Stimulated activated CD4-positive, alpha-beta T cell treated with anti-CD3 and anti-CD28 coated beads, Interleukin-1b, Interleukin-23, amount 100 ng/mL, for 24 hours (primary cell): ENCODE results near the gene SH2D2A.

ENCODE experiments used
- DNase-seq, 4 experiments: peaks; one replicate each; pipeline ENCODE4 v3.0.0-alpha.2; 2020; ENCODE audit warnings: low read depth in 4 of 4, low spot score in 1 of 4

SH2D2A gene

DNA sequence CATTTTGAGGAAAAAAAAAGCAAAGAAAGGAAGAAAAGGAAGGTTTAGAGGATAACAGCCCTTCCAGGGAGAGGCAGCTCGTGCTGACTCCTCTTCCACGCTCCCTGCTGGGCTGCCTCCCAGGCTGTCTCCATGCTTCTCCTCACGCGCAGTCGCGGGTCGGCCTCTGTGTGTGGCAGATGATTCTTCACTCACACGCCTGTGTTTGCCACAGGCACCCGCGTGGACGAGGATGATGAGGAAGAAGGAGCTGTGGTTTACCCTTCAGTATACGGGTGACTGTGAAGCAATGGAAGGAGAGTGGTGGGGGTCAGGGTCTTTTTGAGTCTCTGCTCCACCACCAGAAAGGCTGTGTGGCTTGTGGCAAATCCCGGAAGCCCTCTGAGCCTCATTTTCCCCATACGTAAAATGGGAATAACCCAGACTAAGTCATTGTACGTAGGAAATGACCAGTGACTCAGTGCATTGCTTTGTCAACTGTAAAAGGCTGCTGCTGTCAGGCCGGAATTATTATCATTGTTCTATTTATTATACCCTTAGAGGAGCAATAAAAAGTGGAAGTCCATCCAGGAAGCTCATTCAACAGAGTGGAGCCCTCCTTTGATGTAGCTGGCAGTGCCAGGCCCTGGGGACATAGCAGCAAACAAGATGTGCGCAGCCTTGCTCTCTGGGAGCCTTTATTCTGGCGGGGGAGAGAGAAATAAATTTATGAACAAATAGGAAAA is 11.9 kb upstream of the SH2D2A start:
- DNase-seq = no peak

DNA sequence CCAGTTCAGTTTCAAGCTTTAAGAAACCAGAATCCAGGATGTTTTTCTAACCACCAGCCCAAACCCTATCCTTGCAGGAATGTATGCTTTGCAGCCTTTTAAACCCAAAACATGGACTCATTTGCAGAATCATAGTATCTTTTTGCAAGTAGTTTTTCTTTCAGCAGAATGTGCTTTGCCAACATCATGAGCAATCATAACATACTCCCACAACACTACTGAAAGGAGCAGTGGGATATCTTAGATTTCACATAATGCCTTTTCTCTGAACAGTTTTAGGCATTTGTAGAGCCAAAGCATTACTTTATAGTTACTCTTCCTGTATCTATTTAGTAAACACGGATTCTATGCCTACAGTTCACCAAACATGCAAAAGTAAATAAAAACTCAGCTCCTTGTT is 10.0 kb upstream of the SH2D2A start:
- no peak for DNase-seq

DNA sequence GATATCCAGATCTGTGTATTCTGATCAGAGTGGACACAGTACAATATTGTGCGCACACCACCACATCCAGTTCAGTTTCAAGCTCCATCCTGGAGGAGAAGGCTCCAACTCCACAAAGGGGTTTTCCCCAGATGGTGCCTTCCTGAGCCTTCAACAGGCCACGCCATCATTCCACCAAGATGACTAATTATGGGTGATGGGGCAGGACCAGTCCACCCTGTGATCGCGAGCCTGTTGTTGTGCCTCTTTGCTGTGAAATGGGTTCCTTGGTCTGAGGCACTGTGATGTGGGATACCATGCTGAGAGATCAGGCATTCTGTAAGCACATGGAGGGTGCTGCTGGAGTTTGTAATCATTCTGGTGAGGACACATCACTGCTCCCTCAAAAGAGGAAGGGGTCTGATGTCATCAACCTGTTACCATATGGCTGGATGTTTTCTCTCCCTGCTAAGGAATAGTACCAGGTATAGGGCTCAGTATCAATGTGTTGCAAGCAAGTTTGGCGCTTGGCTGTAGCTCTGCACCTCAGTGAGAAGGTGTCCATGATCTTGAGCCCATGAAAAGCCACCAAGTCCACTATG is 6.7 kb upstream of the SH2D2A start:
- DNase-seq = no peak

DNA sequence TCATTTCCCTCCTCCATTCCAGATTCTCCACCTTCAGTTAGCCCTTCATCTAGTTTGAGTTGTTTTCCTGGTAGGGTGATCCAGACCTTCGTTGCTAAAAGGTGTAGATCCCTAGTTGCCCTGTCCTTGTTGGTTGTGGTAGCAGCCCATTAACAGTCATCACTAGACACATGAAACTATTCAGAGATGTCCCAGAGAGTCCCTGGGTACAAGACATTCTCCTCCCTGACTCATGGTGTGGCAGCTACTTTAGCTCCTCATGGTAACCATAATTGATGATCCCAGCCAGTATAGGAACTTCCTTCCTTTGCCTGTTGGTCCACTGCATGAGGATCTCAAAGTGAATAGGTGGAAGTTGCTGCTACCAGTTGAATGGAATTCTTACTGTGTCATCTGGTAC is 6.0 kb upstream of the SH2D2A start:
- DNase-seq = no peak

DNA sequence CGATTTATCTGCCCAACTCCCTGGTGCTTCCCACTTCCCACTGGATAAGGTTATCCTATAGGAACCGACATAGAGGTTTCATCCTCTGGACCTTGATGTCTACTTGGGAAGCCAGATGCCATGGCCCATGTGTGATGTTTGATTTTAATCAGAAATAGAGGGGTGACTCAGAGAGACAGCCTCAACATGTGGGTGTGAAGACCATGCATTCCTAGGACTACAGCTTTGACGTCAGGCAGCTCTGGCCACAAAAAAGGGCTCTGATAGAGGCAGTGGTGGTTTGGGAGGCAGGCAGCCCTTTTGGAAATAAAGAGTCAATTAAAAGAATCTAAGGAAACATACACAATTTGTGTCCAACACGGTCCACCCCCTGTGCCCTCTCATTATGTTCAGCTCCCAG is 5.2 kb upstream of the SH2D2A start:
- no peak for DNase-seq

DNA sequence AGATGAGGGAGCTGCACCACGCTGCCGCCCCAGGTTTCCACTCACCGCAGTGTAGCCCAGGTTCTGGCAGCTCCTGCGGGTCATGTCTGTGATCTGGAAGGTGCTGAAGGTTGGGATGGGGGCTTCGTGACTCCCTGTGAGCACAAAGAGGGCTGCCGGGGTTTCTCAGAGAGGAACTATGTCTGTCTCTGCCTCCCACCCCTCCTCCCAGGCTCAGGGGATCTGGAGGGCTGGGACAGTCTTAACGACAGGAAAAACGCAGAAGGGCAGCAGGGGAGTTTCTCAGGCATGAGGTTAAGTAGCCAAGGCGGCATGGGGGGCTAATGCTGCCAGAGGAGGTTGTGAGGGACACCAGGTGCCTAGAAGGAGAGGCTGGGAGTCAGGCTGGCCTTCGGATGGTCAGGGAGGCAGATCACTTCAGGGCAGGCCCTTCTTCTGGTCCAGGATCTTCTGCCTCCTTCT is 656 bp downstream of the SH2D2A start:
- DNase-seq = no peak

DNA sequence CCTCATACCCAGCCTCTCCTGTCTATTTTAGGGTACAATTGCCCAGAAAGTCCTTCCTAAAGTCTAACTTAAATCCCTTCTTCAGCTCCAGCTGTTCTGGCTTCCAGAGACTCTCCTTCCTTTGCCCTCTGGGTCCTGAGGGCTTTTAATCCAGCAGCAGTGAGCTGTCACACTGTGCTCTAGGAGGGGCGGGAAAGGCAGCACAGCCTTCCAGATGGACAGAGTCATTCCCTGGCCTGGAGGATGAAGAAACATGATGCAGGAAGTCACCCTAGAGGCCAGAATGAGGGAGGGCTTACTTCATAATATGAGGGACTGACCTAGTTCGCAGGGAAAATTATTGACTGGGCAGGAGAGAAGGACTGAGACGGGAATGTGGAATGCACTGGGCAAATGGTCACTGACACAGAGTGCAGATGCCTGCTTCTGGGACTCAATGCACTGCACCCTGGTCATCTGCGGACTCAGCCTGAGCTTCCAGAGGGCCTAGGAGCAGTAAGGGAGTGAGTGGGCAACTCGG is 1.3 kb downstream of the SH2D2A start:
- DNase-seq = no peak

DNA sequence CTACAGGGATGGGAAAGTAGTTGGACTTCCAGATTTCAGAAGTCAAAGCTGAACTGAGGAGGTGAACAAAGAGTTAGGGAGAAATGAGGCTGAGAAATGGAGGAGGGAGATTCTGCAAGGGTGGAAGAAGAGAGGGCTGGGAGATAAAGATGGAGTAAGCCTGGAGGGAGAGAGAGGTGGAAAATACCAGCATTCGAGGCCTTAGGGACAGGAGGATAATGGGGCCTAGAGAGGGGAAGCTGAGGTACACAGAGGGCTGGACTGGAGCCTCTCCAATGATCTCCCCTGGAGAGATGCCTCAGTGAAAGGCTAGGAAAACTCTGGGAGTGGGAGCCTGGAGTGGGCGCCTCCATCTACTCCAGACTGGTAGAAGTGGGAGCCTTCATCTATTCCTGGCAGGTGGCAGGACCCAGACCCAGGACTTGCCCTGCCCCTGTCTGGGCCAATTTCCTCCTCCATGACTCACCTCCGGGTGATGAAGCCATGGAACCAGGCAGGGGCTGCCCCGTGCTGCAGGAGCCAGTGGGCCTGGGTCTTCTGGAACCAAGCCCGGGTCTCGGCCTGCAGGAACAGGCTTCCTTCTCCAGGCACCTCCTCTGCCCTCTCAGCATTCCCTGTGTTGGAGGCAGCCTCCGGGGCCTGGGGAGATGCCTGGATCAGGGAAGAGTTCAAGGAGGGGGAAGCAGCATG is 1.9 kb downstream of the SH2D2A start:
- DNase-seq = peak in 1 of 4 experiments; percentile 46

DNA sequence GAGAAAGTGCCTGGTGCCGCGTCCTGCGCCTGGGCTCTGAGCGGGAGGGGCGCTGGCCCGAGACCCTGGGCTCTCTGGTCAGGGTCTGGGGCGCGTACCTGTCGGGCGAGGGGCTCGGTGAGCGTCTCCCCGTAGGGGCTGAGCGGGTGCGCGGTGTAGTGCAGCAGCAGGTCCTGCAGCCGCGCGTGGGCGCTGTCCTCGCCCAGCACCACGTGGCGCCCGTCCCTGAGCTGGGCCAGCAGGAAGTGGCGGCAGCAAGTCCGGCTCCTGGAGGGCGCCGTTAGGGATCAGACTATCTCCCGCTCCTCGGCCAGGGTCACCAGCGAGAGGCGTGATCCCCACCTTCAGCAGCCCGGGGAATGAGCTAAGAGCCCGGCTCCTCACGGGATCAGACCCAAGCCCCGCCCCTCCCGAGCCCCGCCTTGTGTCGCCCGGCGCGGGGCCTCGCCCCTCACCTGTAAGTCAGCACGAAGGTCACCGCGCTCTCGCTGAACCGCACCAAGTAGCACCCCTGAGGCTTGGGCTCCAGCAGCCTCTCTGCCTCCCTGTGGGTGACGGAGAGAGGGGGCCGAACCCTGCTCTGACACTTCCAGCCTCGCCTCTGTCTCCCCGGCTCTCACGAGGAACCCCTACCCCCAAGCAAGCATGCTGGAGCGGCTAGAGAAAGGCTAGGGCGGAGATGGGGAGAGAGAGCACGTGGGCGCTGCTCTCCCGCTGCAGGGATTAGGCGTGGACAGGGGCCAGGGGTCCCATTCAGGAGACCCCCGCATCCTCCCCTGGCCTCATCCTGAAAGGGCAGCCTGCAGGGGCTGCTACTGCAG is 2.7 kb downstream of the SH2D2A start:
- DNase-seq = peak; percentile 45 to 81 (median 58)

DNA sequence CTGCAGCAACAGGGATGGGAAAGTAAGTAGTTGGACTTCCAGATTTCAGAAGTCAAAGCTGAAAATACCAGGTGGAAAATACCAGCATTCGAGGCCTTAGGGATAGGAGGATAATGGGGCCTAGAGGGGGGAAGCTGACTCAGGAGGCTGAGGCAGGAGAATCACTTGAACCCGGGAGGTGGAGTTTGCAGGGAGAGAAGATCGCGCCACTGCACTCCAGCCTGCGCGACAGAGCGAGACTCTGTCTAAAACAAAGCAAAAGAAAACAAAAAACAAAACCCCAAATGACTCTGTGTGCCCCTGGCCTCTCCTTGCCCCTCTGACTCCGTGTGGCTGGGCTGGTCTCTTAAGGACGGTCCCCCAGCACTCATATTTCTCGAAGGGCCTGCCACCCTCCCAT is 3.4 kb downstream of the SH2D2A start:
- no peak for DNase-seq

DNA sequence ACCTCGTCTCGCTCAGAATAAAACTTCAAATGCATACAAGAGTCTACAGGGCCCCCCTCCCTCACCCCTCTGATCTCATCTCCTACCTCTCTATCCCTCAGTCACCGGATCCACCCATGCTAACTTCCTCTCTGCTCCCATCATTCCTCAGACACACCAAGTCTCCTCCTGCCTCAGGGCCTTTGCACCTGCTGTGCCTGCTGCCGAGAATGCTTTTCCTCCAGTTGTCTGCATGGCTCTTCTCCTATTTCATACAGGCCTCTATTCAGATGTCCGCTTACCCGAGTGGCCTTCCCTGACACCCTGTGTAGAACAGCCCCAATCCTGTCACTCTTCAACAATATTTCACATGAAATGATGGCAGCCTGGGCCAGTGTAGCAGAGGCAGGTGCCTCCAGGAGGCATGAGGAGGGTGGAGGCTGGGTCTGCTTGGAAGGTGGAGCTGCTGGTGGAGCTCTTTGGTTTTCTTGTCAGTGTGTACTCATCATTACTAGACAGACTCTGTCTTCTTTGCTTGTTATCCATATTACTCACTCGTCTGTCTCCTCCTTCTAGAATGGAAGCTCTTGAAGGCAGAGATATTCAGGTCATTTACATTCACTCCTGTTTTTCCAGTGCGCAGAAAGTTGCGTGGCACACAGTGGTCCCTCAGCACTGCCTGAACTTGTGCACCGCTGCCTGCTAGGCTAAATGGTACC is 4.2 kb downstream of the SH2D2A start:
- DNase-seq = no peak

DNA sequence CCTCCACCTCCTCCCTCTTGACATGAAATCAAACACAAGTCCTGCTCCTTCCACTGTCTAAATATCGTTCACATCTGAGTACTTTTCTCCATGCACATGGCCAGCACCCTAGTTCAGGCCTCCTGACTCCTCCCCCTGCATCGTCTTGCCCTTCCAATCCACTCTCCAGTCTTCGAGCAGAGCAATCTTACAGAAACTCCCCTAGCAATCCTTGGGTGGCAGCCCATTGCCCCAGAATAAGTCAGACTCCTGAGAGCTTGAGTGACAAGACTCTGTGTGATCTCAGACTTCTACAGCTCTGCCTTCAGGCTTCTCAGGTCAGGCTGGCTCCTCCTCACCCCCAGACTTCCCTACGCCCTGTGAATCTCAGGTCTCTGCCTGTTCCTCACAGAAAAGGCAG is 5.5 kb downstream of the SH2D2A start:
- DNase-seq = no peak

DNA sequence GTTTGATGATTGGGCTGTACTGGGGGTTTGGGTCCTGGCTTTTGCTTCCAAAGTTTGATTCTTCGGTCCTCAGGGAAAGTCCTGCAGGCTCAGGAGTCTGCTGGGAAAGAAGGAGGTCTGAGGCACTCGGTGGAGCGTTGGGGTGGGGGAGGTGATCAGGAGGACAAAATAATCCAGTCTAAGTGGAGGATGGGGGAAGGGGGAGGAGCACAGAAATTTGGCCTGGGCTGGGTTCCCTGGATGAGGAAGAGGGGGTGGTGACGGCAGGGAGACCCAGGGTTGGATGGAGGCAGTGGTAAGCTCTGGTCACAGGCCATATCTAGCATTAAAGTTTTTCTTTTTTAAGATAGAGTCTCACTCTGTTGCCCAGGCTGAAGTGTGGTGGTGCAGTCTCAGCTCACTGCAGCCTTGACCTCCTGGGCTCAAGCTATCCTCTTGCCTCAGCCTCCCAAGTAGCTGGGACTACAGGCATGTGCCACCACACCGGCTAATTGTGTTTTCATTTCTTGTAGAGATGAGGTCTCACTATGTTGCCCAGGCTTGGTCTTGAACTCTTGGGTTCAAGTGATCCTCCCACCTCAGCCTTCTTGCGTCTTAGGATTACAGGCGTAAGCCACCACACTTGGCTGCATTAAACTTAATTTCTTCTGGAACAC is 6.8 kb downstream of the SH2D2A start:
- DNase-seq = no peak

DNA sequence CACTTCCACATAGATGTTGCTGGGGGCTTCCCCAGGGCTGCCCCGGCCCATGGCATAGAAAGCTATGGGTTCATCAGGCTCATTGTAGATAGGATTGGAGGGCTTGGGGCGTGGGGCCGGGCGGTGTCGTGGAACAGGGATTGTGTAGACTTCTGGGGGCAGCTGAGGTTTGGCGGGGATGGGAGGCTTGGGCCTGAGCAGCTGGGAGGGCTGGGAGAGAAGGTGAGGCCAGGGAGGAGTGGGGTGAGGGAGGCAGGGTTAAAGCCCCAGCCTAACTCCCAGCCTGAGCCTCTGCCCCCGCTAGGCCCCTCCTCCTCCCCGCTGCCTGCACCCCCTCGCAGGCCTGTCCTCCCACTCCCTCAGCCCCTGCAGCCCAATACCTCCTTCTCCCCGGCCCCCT is 7.4 kb downstream of the SH2D2A start:
- no peak for DNase-seq

DNA sequence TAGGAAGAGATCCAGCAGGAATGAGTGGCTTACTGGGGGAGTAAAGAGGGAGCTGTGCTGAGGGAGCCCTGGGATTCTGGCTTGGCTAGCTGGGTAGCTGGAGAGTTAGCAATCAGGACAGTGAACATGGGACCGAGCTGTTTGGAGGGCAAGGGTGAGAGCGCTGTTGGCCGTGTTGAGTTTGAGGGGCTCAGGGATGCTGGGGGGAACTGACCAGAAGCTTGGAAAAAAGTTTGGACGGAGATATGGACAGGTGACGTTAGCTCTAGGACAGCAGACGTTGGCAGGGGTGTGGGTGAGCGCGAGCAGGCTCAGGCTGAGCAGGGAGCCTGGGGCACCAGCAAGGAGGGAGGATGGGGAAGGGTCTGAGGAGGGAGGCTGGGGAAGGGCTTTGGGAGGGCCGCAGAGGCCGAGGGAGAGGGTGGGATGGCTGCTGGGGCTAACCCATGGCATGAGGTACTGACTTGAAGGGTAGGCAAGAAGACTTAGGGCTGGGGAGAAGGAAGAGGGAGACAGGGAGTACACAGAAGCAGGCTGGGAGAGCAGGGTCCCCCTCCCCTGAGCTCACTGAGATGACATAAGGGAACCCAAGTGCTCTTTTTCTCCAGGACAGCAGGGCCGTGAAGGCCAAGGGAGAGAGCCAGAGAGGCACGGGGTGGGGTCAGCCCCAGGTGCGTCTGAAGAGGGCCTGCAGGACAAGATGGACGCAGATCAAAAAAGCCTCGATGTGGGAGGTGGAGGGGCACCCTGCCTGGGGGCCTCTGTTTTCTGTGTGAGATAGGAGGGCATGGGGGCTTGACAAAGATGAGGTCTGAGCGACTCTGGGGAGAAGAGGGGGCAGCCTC is 8.2 kb downstream of the SH2D2A start:
- no peak for DNase-seq

DNA sequence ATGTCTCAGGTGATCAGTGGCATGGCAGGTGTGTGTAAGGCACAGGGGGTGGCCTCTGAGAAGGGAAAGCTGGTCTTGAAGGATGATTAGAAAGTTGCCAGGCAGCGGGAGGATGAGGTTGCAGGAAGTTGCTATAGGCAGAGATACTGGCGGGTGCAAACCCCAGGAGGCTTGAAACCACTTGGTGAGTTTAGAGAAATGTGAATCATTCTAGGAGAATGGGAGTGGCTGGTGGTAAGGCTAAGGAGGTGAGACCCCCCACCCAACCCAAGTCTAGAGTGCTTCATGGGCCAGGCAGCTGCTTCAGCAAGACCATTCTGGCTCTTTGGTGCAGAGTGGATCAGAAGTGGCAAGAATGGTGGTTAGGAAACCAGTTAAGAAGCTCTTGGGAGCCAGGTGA is 9.0 kb downstream of the SH2D2A start:
- no peak for DNase-seq

DNA sequence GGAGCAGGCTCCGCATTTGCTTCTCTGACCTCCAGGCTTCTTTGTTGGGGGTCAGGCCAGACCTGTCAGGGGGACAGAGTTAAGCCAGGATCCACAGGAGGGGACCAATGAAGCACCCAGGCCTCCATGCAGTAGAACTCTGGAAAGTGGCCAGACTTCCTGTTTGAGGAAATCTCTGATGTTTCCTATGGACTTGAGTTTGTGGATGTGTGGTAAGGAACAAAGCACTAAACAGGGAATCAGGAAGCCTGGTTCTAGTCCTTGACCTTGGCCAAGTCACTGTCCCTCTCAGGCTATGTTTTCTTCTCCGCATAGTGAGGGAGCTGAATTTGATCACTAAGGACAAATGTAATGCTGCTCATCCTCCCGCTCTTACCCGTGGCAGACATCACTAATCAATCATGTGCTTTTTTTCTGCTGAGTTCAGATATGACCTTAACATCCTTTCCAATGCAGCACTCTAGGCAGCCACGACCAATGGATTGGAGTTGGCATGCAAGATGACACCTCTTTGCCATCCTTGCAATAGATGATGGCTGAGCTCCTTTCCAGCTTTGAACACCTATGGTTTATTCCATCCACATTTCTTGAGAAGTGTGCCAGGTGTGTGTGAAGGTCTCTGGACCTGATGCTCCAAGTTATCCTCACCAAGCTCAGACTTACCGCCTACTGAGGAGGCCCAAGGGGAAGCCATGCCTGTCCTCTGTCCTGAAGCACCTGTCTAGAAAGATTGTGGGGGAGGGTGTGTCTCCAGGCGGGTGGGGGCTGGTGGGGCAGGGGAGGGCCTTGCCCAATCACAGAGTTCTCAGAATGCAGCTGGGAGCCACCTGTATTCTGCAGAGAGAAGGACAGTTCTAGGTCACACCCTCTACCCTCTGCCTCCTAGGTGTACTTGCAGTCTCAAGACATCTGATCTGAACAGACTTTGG is 9.9 kb downstream of the SH2D2A start:
- no peak for DNase-seq

DNA sequence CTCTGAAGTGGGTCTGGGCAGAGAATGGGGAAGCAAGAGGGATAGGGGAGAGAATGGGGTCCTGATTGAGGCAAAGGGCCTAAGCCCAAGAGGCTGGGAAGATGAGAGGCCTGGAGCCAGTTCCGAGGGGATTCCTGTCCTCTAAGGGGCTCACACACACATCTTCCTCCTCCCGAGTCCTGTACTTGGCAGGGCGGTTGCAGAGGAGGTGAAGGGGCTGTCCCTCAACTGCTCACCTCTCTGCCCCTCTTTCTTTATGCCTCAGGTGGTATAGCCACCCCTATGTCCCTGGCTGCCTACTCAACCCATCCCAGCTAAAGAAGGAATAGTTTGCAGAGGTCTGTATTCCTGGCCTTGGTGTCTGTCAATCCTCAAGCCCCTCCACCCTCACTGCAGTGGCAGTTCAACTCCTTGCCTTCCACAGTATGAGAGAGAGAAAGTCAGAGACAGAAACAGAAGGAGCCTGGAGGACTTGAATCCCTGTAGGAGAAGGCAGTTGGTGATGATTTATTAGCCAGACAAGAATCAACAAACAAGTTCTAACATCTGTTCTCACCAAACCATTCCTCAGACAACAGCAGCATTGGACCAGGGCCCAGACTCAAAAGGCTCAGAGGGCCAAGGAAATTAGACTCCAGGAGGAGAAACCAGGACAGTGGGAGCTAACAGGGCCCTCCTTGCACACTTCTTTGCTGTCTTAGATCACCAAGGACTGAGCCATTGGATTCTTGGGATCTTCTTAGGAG is 10.7 kb downstream of the SH2D2A start:
- DNase-seq = no peak
